H9 (cell line): Measurements from ENCODE around the gene RAB3C. TPM values are rescaled to one million over a fixed set of nuclear protein-coding genes. Genes with fewer than 3 reads are reported as not detected.

Experiments used
- DNase-seq: peaks from one replicate; pipeline ENCODE4 v3.0.0-alpha.2; 2017
- H2AFZ ChIP-seq: one replicate; pipeline ENCODE4 v1.6.1; 2013; ENCODE audit warnings: mild to moderate bottlenecking, low read length, control low read depth, moderate library complexity
- H2AK5ac ChIP-seq: 2 replicates; pipeline ENCODE4 v1.6.1; 2013; ENCODE audit warnings: low read length, control low read depth, mixed read lengths; ENCODE audit not compliant: insufficient read length
- H2BK120ac ChIP-seq: one replicate; pipeline ENCODE4 v1.6.1; 2013; ENCODE audit warnings: low read depth, mild to moderate bottlenecking, low read length, control low read depth, inconsistent platforms; ENCODE audit not compliant: poor library complexity, severe bottlenecking
- H2BK12ac ChIP-seq: 2 replicates; pipeline ENCODE4 v1.6.1; 2013; ENCODE audit warnings: low read length, control low read depth, mixed read lengths, low read depth; ENCODE audit not compliant: insufficient read length
- H2BK15ac ChIP-seq: 2 replicates; pipeline ENCODE4 v1.6.1; 2013; ENCODE audit warnings: low read depth, low read length, control low read depth
- H2BK20ac ChIP-seq: one replicate; pipeline ENCODE4 v1.6.1; 2013; ENCODE audit warnings: low read depth, mild to moderate bottlenecking, low read length, control low read depth, inconsistent platforms; ENCODE audit not compliant: poor library complexity, severe bottlenecking
- H2BK5ac ChIP-seq: 2 replicates; pipeline ENCODE4 v1.6.1; 2013; ENCODE audit warnings: low read length, control low read depth, mixed read lengths; ENCODE audit not compliant: insufficient read length
- H3K14ac ChIP-seq: 2 replicates; pipeline ENCODE4 v1.6.1; 2013; ENCODE audit warnings: low read length, control low read depth; ENCODE audit not compliant: insufficient read depth
- H3K18ac ChIP-seq: 2 replicates; pipeline ENCODE4 v1.6.1; 2013; ENCODE audit warnings: low read depth, mild to moderate bottlenecking, mixed read lengths, low read length, control low read depth; ENCODE audit not compliant: insufficient read length
- H3K23ac ChIP-seq: 2 replicates; pipeline ENCODE4 v1.6.1; 2013; ENCODE audit warnings: low read length, control low read depth, mixed read lengths, low read depth; ENCODE audit not compliant: insufficient read length
- H3K23me2 ChIP-seq: 2 replicates; pipeline ENCODE4 v1.6.1; 2013; ENCODE audit warnings: low read depth, mild to moderate bottlenecking, mixed read lengths, low read length, control low read depth; ENCODE audit not compliant: insufficient read length, poor library complexity, severe bottlenecking
- H3K27ac ChIP-seq: 2 replicates; pipeline ENCODE4 v1.5.1; 2013; ENCODE audit warnings: low read length, control low read depth, mixed read lengths, low read depth; ENCODE audit not compliant: insufficient read length
- H3K27me3 ChIP-seq: 2 replicates; pipeline ENCODE4 v1.6.1; 2013; ENCODE audit warnings: low read length, control low read depth, inconsistent platforms; ENCODE audit not compliant: insufficient read depth
- H3K4ac ChIP-seq: 2 replicates; pipeline ENCODE4 v1.6.1; 2013; ENCODE audit warnings: low read depth, mild to moderate bottlenecking, control low read depth, inconsistent platforms, low read length, moderate library complexity
- H3K4me1 ChIP-seq: 2 replicates; pipeline ENCODE4 v1.6.1; 2013; ENCODE audit warnings: low read length, control low read depth, inconsistent platforms; ENCODE audit not compliant: insufficient read depth
- H3K4me2 ChIP-seq: 2 replicates; pipeline ENCODE4 v1.6.1; 2013; ENCODE audit warnings: low read length, control low read depth, mixed read lengths; ENCODE audit not compliant: insufficient read length, insufficient read depth
- H3K56ac ChIP-seq: 2 replicates; pipeline ENCODE4 v1.6.1; 2013; ENCODE audit warnings: low read depth, mild to moderate bottlenecking, mixed read lengths, low read length, control low read depth; ENCODE audit not compliant: insufficient read length
- H3K79me1 ChIP-seq: 2 replicates; pipeline ENCODE4 v1.6.1; 2013; ENCODE audit warnings: low read depth, mild to moderate bottlenecking, moderate library complexity, low read length, control low read depth, inconsistent platforms; ENCODE audit not compliant: insufficient read depth, poor library complexity, severe bottlenecking
- H3K79me2 ChIP-seq: 2 replicates; pipeline ENCODE4 v1.6.1; 2013; ENCODE audit warnings: low read length, control low read depth, inconsistent platforms; ENCODE audit not compliant: insufficient read depth
- H3K9ac ChIP-seq: 2 replicates; pipeline ENCODE4 v1.6.1; 2013; ENCODE audit warnings: low read length, control low read depth, mixed read lengths; ENCODE audit not compliant: insufficient read length; ENCODE audit errors: extremely low read depth
- H3K9me3 ChIP-seq: one replicate; pipeline ENCODE4 v1.6.1; 2013; ENCODE audit warnings: low read depth, low read length, inconsistent platforms; ENCODE audit not compliant: control insufficient read depth
- H3T11ph ChIP-seq: one replicate; pipeline ENCODE4 v1.6.1; 2013; ENCODE audit warnings: mild to moderate bottlenecking, low read length, control low read depth, inconsistent platforms
- H4K20me1 ChIP-seq: one replicate; pipeline ENCODE4 v1.6.1; 2013; ENCODE audit not compliant: control insufficient read depth, insufficient read length, insufficient read depth
- H4K5ac ChIP-seq: 2 replicates; pipeline ENCODE4 v1.6.1; 2013; ENCODE audit warnings: low read depth, mild to moderate bottlenecking, mixed read lengths, low read length, control low read depth; ENCODE audit not compliant: insufficient read length
- H4K8ac ChIP-seq: replicated peaks from 2 replicates; pipeline ENCODE4 v1.6.1; 2013; ENCODE audit warnings: low read length, control low read depth, mixed read lengths, low read depth; ENCODE audit not compliant: insufficient read length
- H4K91ac ChIP-seq: 2 replicates; pipeline ENCODE4 v1.6.1; 2013; ENCODE audit warnings: low read depth, mild to moderate bottlenecking, moderate library complexity, mixed read lengths, low read length, control low read depth; ENCODE audit not compliant: insufficient read length
- H3K27ac Mint-ChIP-seq, 3 experiments: 2 replicates in 2 of 3; 3 replicates in 1 of 3; pipeline ENCODE4 v1.8.0; 2020 to 2021; ENCODE audit warnings: mixed read lengths in 3 of 3, mild to moderate bottlenecking in 1 of 3, moderate library complexity in 1 of 3
- H3K27me3 Mint-ChIP-seq: 2 replicates; pipeline ENCODE4 v1.8.0; 2021; ENCODE audit warnings: low read depth, mild to moderate bottlenecking, moderate library complexity, mixed read lengths
- H3K36me3 Mint-ChIP-seq, 3 experiments: 2 replicates in 2 of 3; 3 replicates in 1 of 3; pipeline ENCODE4 v1.8.0; 2020 to 2021; ENCODE audit warnings: low read depth in 3 of 3, mixed read lengths in 3 of 3; ENCODE audit not compliant: insufficient read depth in 1 of 3
- H3K4me1 Mint-ChIP-seq, 2 experiments: 2 replicates each; pipeline ENCODE4 v1.8.0; 2020; ENCODE audit warnings: mixed read lengths in 2 of 2
- H3K4me3 Mint-ChIP-seq, 2 experiments: 2 replicates in 1 of 2; 3 replicates in 1 of 2; pipeline ENCODE4 v1.8.0; 2020 to 2021; ENCODE audit warnings: mild to moderate bottlenecking in 2 of 2, mixed read lengths in 2 of 2, moderate library complexity in 1 of 2
- H3K9me3 Mint-ChIP-seq, 2 experiments: 2 replicates in 1 of 2; 3 replicates in 1 of 2; pipeline ENCODE4 v1.8.0; 2020; ENCODE audit warnings: mild to moderate bottlenecking in 2 of 2, mixed read lengths in 2 of 2, moderate library complexity in 1 of 2
- WGBS: extraction: QIAGEN DNeasy Blood & Tissue Kit; methylation state at CpG from one replicate; pipeline ENCODE4 v1.1.7; 2013; ENCODE audit warnings: missing lambda C conversion rate, low lambda C conversion rate, mixed read lengths; ENCODE audit not compliant: insufficient read length; ENCODE audit errors: extremely low coverage; 5-methylcytosine and 5-hydroxymethylcytosine counted together
- total RNA-seq: library from RNA; stranded (reverse); gene quantifications from 2 replicates; pipeline ENCODE4 v1.2.1, GENCODE V29; 2021
- TF ChIP-seq, protein P1 (sequence below): fragments of 200-600 bp; sonication (generic); conservative IDR thresholded peaks from 3 replicates; pipeline ENCODE4 v1.8.0; 2021; ENCODE audit warnings: antibody characterized with exemption, mild to moderate bottlenecking

RAB3C gene
- total RNA-seq, 1 experiment from 2014 or later: 16.3 TPM

- no peak overlapping the region for H3K18ac ChIP-seq
- H2AK5ac ChIP-seq: no peak overlapping the region
- H2BK20ac ChIP-seq: no peak overlapping the region
- no peak overlapping the region for H4K91ac ChIP-seq
- no peak overlapping the region for H3K27ac ChIP-seq
- H3K4me3 Mint-ChIP-seq: no peak overlapping the region
- no CpG with 5 or more reads among the region's 1 CpG for WGBS
- H3K27me3 ChIP-seq: no peaks in the 10 kb centered on the region
- H3K9ac ChIP-seq: no peak overlapping the region
- H3K27ac Mint-ChIP-seq: no peak overlapping the region; a peak in 1 of 7 replicates
- no peak overlapping the region for H2BK120ac ChIP-seq
- no peaks in the 10 kb centered on the region for H3K79me2 ChIP-seq
- no peaks in the 10 kb centered on the region for H3K79me1 ChIP-seq
- H2BK5ac ChIP-seq: no peak overlapping the region
- no peak overlapping the region for H3K4me2 ChIP-seq
- no peak for DNase-seq
- no peaks in the 10 kb centered on the region for H3K9me3 ChIP-seq
- H3K23ac ChIP-seq: no peak overlapping the region
- no peaks in the 10 kb centered on the region; the same call in 1 of the 2 replicates for H3K4me1 ChIP-seq
- H4K5ac ChIP-seq: no peak overlapping the region
- H3K4ac ChIP-seq: no peak overlapping the region
- H2BK12ac ChIP-seq: no peak overlapping the region
- no peak overlapping the region for H3K14ac ChIP-seq
- TF ChIP-seq, protein P1, sequence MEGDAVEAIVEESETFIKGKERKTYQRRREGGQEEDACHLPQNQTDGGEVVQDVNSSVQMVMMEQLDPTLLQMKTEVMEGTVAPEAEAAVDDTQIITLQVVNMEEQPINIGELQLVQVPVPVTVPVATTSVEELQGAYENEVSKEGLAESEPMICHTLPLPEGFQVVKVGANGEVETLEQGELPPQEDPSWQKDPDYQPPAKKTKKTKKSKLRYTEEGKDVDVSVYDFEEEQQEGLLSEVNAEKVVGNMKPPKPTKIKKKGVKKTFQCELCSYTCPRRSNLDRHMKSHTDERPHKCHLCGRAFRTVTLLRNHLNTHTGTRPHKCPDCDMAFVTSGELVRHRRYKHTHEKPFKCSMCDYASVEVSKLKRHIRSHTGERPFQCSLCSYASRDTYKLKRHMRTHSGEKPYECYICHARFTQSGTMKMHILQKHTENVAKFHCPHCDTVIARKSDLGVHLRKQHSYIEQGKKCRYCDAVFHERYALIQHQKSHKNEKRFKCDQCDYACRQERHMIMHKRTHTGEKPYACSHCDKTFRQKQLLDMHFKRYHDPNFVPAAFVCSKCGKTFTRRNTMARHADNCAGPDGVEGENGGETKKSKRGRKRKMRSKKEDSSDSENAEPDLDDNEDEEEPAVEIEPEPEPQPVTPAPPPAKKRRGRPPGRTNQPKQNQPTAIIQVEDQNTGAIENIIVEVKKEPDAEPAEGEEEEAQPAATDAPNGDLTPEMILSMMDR: no peak
- no peaks in the 10 kb centered on the region for H3K23me2 ChIP-seq
- H3T11ph ChIP-seq: no peak overlapping the region
- H2BK15ac ChIP-seq: no peak overlapping the region
- H2AFZ ChIP-seq: no peak overlapping the region
- H3K9me3 Mint-ChIP-seq: no peaks in the 10 kb centered on the region
- no peaks in the 10 kb centered on the region; a peak in 1 of 7 replicates for H3K36me3 Mint-ChIP-seq
- H4K8ac ChIP-seq: no peak overlapping the region
- no peaks in the 10 kb centered on the region for H3K27me3 Mint-ChIP-seq
- H4K20me1 ChIP-seq: no peaks in the 10 kb centered on the region
- H3K4me1 Mint-ChIP-seq: peaks cover 0 to 3% of the 10 kb centered on the region in 2 experiments; a peak in 1 of 4 replicates
- H3K56ac ChIP-seq: no peak overlapping the region
These were observed 92.5 kb downstream of the RAB3C start for GRCh38 chr5:58675341-58675740.
